Glutamatergic neuron (in vitro differentiated cells): ENCODE data around the gene ASTN2. TPM values are rescaled to one million over a fixed set of nuclear protein-coding genes. Genes with fewer than 3 reads are reported as not detected.

Experiments
- DNase-seq: peaks from one replicate; pipeline ENCODE4 v3.0.0; 2022
- H3K27ac Mint-ChIP-seq: one replicate; pipeline ENCODE4 v1.8.0; 2020; ENCODE audit warnings: mild to moderate bottlenecking, mixed read lengths, inconsistent platforms; ENCODE audit not compliant: unreplicated experiment
- H3K27me3 Mint-ChIP-seq: one replicate; pipeline ENCODE4 v1.8.0; 2020; ENCODE audit warnings: mild to moderate bottlenecking, moderate library complexity, mixed read lengths, inconsistent platforms; ENCODE audit not compliant: unreplicated experiment
- H3K36me3 Mint-ChIP-seq: one replicate; pipeline ENCODE4 v1.8.0; 2020; ENCODE audit warnings: mild to moderate bottlenecking, mixed read lengths, inconsistent platforms; ENCODE audit not compliant: unreplicated experiment
- H3K4me1 Mint-ChIP-seq: one replicate; pipeline ENCODE4 v1.8.0; 2020; ENCODE audit warnings: mild to moderate bottlenecking, low read depth, mixed read lengths, inconsistent platforms; ENCODE audit not compliant: unreplicated experiment
- H3K4me3 Mint-ChIP-seq: one replicate; pipeline ENCODE4 v1.8.0; 2020; ENCODE audit warnings: mild to moderate bottlenecking, mixed read lengths, inconsistent platforms; ENCODE audit not compliant: unreplicated experiment
- H3K9me3 Mint-ChIP-seq: one replicate; pipeline ENCODE4 v1.8.0; 2020; ENCODE audit warnings: mild to moderate bottlenecking, moderate library complexity, mixed read lengths, inconsistent platforms; ENCODE audit not compliant: unreplicated experiment
- CTCF ChIP-seq: fragments of 200-600 bp; sonication (generic); IDR thresholded peaks from one replicate; pipeline ENCODE4 v1.5.0; 2021; ENCODE audit not compliant: partially characterized antibody, unreplicated experiment
- total RNA-seq: library from RNA; stranded (reverse); fragmentation: NEBNext Ultra II Directional; extraction: Animal tissue kit (Norgen Biotek cat#: 25700); gene quantifications from one replicate; pipeline ENCODE4 v1.2.1, GENCODE V29; 2021; ENCODE audit not compliant: unreplicated experiment

ASTN2 gene
- total RNA-seq, 1 donor from 2014 or later = 134 TPM

DNA sequence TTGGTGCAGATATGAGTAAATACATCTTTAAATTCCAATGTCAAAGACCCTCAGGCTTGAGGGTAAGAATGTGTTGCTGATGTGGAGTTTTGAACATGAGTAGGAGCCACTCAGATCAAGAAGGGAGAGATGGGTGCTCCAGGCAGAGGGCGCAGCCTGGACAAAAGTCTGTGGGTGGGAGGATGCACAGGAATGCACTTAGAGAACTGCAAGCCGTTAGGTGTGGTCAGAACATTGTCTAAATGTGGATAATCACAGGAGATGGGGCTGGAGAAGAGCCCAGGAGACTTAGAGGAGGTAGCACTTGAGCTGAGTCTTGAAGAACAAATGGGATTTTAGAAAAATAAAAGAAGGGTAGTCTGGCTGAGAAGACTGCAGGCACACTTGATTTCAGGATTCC lies 1005.7 kb downstream of the ASTN2 start:
- Mint-ChIP-seq H3K4me1 (no peaks in the 10 kb centered on the region), H3K27me3 (no peaks in the 10 kb centered on the region), H3K36me3 (no peaks in the 10 kb centered on the region), H3K27ac (no peak overlapping the region), H3K4me3 (no peak overlapping the region), H3K9me3 (peaks cover 2% of the 10 kb centered on the region)
- TF ChIP-seq CTCF = no peak
- no peak for DNase-seq

- H3K36me3 Mint-ChIP-seq = no peaks in the 10 kb centered on the region
- no peaks in the 10 kb centered on the region for H3K4me1 Mint-ChIP-seq
- DNase-seq = no peak
- H3K27me3 Mint-ChIP-seq = peaks cover 2% of the 10 kb centered on the region
- TF ChIP-seq CTCF = no peak
- peaks cover 2% of the 10 kb centered on the region for H3K9me3 Mint-ChIP-seq
- no peak overlapping the region for H3K27ac Mint-ChIP-seq
- no peak overlapping the region for H3K4me3 Mint-ChIP-seq
Observed at GRCh38 chr9:116406469-116406868, 1008.4 kb downstream of the ASTN2 start.

GRCh38 chr9:116405321-116405720 lies 1009.5 kb downstream of the ASTN2 start:
- no peaks in the 10 kb centered on the region for H3K36me3 Mint-ChIP-seq
- peaks cover 2% of the 10 kb centered on the region for H3K27me3 Mint-ChIP-seq
- H3K4me3 Mint-ChIP-seq = no peak overlapping the region
- peaks cover 2% of the 10 kb centered on the region for H3K9me3 Mint-ChIP-seq
- no peak overlapping the region for H3K27ac Mint-ChIP-seq
- no peaks in the 10 kb centered on the region for H3K4me1 Mint-ChIP-seq
- TF ChIP-seq CTCF = no peak
- DNase-seq = no peak

DNA sequence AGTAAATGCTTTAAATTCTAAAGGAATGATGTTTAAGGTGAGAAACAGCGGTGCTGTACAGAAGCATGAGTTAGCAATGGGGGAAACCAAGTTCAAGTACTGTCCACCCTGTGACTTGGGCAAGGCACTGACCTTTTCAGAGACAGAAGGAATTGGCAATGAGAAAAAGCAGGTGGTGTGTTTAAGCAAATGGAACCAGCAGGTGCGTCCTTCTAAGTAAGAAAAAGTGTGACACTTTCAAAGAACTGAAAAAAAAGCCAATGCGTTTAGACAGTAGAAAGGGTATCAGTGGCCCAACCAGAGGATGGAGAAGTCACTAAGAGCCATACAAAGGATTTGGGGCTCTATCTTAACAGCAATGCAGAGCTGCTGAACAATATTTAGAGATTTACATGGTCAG lies 1010.6 kb downstream of the ASTN2 start:
- TF ChIP-seq CTCF = no peak
- peaks cover 2% of the 10 kb centered on the region for H3K27me3 Mint-ChIP-seq
- DNase-seq = no peak
- H3K9me3 Mint-ChIP-seq = no peaks in the 10 kb centered on the region
- no peaks in the 10 kb centered on the region for H3K36me3 Mint-ChIP-seq
- no peak overlapping the region for H3K27ac Mint-ChIP-seq
- H3K4me1 Mint-ChIP-seq = no peaks in the 10 kb centered on the region
- no peak overlapping the region for H3K4me3 Mint-ChIP-seq

DNA sequence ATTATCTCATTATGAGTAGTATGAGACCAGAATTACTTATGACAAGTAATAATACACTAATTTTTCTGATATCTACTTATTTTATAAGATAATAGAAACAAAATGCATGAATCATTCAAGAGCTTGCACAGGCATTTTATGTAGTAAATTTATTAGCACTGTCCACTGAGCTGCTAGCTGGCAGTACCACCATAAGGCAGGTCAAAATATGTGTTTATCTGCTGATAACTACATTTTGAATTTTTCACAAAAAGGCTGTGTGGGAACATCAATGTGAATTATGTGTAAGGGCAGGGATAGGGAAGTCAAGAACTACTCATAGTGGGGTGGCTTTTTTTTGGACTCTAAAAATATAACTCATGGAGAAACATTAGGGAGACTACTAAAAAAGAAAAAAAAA lies 1011.7 kb downstream of the ASTN2 start:
- H3K4me3 Mint-ChIP-seq = no peak overlapping the region
- no peak for TF ChIP-seq CTCF
- DNase-seq = no peak
- no peaks in the 10 kb centered on the region for H3K36me3 Mint-ChIP-seq
- H3K27me3 Mint-ChIP-seq = peaks cover 2% of the 10 kb centered on the region
- H3K4me1 Mint-ChIP-seq = no peaks in the 10 kb centered on the region
- no peak overlapping the region for H3K27ac Mint-ChIP-seq
- no peaks in the 10 kb centered on the region for H3K9me3 Mint-ChIP-seq
